ENCODE data around the gene TPST2.

GRCh38 chr22:26621663-26622062 is 31.7 kb upstream of the TPST2 start, which contains the start of gene CRYBA4:
- TF ChIP-seq EZH2 (IDR thresholded peaks at IDR 0.05) (no peak), POLR2AphosphoS5 (IDR thresholded peaks at IDR 0.05; ENCODE audit: borderline replicate concordance, low read depth, low read length) (no peak), FOXP2 (optimal IDR thresholded peaks at IDR 0.05; ENCODE audit: control extremely low read depth, extremely low read length, insufficient read depth) (no peak)
